WTC11 (cell line): ENCODE data around the gene PCED1A. TPM values are rescaled to one million over a fixed set of nuclear protein-coding genes. Genes with fewer than 3 reads are reported as not detected.

Source experiments
- ATAC-seq: fragments of 200-7000 bp; cut with Tn5 transposase; 2 replicates; pipeline ENCODE4 v1.10.0; 2021; ENCODE audit warnings: mild to moderate bottlenecking, moderate library complexity
- CTCF ChIA-PET: fragments of 300-600 bp; sonication (Branson Sonifier 250); formaldehyde crosslinking; loops from one replicate; lab custom pipeline; 2021; ENCODE audit warnings: antibody characterized with exemption; lab: Charles Lee
- POLR2A ChIA-PET: fragments of 350-600 bp; sonication (Branson Sonifier 250); formaldehyde crosslinking; loops from one replicate; lab custom pipeline; 2021; ENCODE audit warnings: antibody characterized with exemption; lab: Charles Lee
- DNase-seq: peaks from one replicate; pipeline ENCODE4 v3.0.0; 2021; ENCODE audit warnings: low spot score
- H3K27ac Mint-ChIP-seq: 2 replicates; pipeline ENCODE4 v1.8.0; 2021; ENCODE audit warnings: mixed read lengths
- H3K27me3 Mint-ChIP-seq: 2 replicates; pipeline ENCODE4 v1.8.0; 2021; ENCODE audit warnings: low read depth, mild to moderate bottlenecking, moderate library complexity, mixed read lengths
- H3K36me3 Mint-ChIP-seq: 2 replicates; pipeline ENCODE4 v1.8.0; 2021; ENCODE audit warnings: mixed read lengths
- H3K4me1 Mint-ChIP-seq: 2 replicates; pipeline ENCODE4 v1.8.0; 2022; ENCODE audit warnings: mixed read lengths
- H3K4me3 Mint-ChIP-seq: 2 replicates; pipeline ENCODE4 v1.8.0; 2021; ENCODE audit warnings: mild to moderate bottlenecking, moderate library complexity, mixed read lengths
- H3K9me3 Mint-ChIP-seq: 2 replicates; pipeline ENCODE4 v1.8.0; 2021; ENCODE audit warnings: mixed read lengths
- CBFB ChIP-seq: sonication (generic); formaldehyde crosslinking; IDR thresholded peaks from 2 replicates; pipeline ENCODE4 v1.8.1; 2022; ENCODE audit warnings: mild to moderate bottlenecking, low read depth, missing genetic modification reagents
- ETV6 ChIP-seq: sonication (generic); formaldehyde crosslinking; IDR thresholded peaks from 2 replicates; pipeline ENCODE4 v1.8.1; 2022; ENCODE audit warnings: mild to moderate bottlenecking, missing genetic modification reagents
- FOXK1 ChIP-seq: sonication (generic); formaldehyde crosslinking; IDR thresholded peaks from 2 replicates; pipeline ENCODE4 v1.8.0; 2022; ENCODE audit warnings: mild to moderate bottlenecking, moderate library complexity, missing genetic modification reagents
- FOXP1 ChIP-seq: sonication (generic); formaldehyde crosslinking; IDR thresholded peaks from 2 replicates; pipeline ENCODE4 v1.8.0; 2022; ENCODE audit warnings: missing genetic modification reagents, mild to moderate bottlenecking, moderate library complexity, borderline replicate concordance
- IRF1 ChIP-seq: sonication (generic); formaldehyde crosslinking; IDR thresholded peaks from 2 replicates; pipeline ENCODE4 v1.8.0; 2023; ENCODE audit warnings: missing genetic modification reagents
- JUN ChIP-seq: sonication (generic); formaldehyde crosslinking; IDR thresholded peaks from 2 replicates; pipeline ENCODE4 v1.8.0; 2023; ENCODE audit warnings: mild to moderate bottlenecking, missing genetic modification reagents
- MAX ChIP-seq: sonication (generic); formaldehyde crosslinking; IDR thresholded peaks from 2 replicates; pipeline ENCODE4 v1.8.0; 2022; ENCODE audit warnings: mild to moderate bottlenecking, missing genetic modification reagents
- MYBL2 ChIP-seq: sonication (generic); formaldehyde crosslinking; IDR thresholded peaks from 2 replicates; pipeline ENCODE4 v1.8.1; 2023; ENCODE audit warnings: mild to moderate bottlenecking, moderate library complexity, missing genetic modification reagents
- NFYB ChIP-seq: sonication (generic); formaldehyde crosslinking; conservative IDR thresholded peaks from 2 replicates; pipeline ENCODE4 v1.8.0; 2022; ENCODE audit warnings: low read depth, missing genetic modification reagents
- RELA ChIP-seq: sonication (generic); formaldehyde crosslinking; IDR thresholded peaks from 2 replicates; pipeline ENCODE4 v1.8.1; 2022; ENCODE audit warnings: missing genetic modification reagents, mild to moderate bottlenecking, borderline replicate concordance
- SMAD4 ChIP-seq: sonication (generic); formaldehyde crosslinking; IDR thresholded peaks from 2 replicates; pipeline ENCODE4 v1.8.0; 2022; ENCODE audit warnings: mild to moderate bottlenecking, missing genetic modification reagents
- SOX15 ChIP-seq: fragments of 250-450 bp; sonication (Bioruptor Pico); IDR thresholded peaks from 2 replicates; pipeline ENCODE4 v1.9.0; 2021; ENCODE audit warnings: mild to moderate bottlenecking
- TP53 ChIP-seq: sonication (generic); formaldehyde crosslinking; IDR thresholded peaks from 2 replicates; pipeline ENCODE4 v1.8.1; 2023; ENCODE audit warnings: mild to moderate bottlenecking, missing genetic modification reagents
- ZNF423 ChIP-seq: fragments of 250-450 bp; sonication (Bioruptor Pico); IDR thresholded peaks from 2 replicates; pipeline ENCODE4 v2.1.2; 2022; ENCODE audit warnings: mild to moderate bottlenecking, moderate library complexity
- total RNA-seq: library from RNA; stranded (reverse); gene quantifications from 3 replicates; pipeline ENCODE4 v1.2.3, GENCODE V29; 2021
- TF ChIP-seq, protein P1 (sequence below): sonication (generic); formaldehyde crosslinking; IDR thresholded peaks from 2 replicates; pipeline ENCODE4 v1.8.1; 2023; ENCODE audit warnings: mild to moderate bottlenecking, moderate library complexity, missing genetic modification reagents
- TF ChIP-seq, protein P2 (sequence below): fragments of 250-450 bp; sonication (Bioruptor Pico); IDR thresholded peaks from 2 replicates; pipeline ENCODE4 v1.9.0; 2021; ENCODE audit warnings: mild to moderate bottlenecking
- TF ChIP-seq, protein P3 (sequence below): sonication (generic); formaldehyde crosslinking; IDR thresholded peaks from 2 replicates; pipeline ENCODE4 v1.8.1; 2022; ENCODE audit warnings: missing genetic modification reagents, borderline replicate concordance
- TF ChIP-seq, protein P4 (sequence below): sonication (generic); formaldehyde crosslinking; IDR thresholded peaks from 2 replicates; pipeline ENCODE4 v1.8.1; 2023; ENCODE audit warnings: mild to moderate bottlenecking, missing genetic modification reagents

PCED1A gene
- total RNA-seq, 1 experiment from 2014 or later: 19.7 TPM

DNA sequence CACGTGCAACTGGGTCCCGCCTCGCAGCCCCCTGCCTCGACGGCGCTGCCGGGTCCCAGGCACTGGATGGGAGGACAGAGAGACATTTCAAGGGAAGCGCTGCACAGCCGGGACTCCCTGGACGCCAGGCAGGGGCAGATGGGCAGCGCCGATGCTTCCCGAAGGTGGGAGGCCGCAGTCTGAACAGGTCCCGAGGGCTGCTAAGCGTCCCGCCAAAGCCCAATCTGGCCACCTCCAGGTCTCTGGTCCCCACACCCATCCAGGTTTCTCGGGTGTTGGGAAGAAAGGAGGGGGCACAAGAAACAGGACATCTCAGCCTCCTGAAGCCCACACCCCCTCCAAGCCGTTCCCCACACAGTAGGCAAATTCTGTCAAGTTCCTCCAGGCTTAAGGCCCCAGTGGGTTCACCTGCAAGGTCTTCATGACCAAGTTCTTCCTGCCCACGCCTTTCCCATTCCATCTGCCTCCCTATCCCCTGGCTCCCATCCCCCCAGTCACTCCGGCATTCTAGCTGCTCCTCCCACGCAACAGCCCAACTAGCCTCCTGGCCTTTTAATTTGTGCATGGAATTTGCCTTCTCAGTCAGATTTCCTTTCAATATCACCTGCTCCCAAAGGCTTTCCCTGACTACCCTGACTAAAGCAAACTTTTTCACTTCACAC, 34.6 kb downstream of the PCED1A start:
- peaks cover 20% of the 10 kb centered on the region for H3K4me1 Mint-ChIP-seq
- peak; percentile 15 for ATAC-seq
- TF ChIP-seq, protein P1, sequence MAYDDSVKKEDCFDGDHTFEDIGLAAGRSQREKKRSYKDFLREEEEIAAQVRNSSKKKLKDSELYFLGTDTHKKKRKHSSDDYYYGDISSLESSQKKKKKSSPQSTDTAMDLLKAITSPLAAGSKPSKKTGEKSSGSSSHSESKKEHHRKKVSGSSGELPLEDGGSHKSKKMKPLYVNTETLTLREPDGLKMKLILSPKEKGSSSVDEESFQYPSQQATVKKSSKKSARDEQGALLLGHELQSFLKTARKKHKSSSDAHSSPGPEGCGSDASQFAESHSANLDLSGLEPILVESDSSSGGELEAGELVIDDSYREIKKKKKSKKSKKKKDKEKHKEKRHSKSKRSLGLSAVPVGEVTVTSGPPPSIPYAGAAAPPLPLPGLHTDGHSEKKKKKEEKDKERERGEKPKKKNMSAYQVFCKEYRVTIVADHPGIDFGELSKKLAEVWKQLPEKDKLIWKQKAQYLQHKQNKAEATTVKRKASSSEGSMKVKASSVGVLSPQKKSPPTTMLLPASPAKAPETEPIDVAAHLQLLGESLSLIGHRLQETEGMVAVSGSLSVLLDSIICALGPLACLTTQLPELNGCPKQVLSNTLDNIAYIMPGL (CRISPR knock-in tag): no peak
- 0 out of 2 replicates have a peak, but pooled peaks have one; percentile 32 for TF ChIP-seq FOXP1 (CRISPR knock-in tag)
- H3K4me3 Mint-ChIP-seq: peak overlapping the region; percentile 55
- CTCF ChIA-PET: interaction anchor here (1.0 to 1.1 kb wide), 3 partner anchors 11 to 195 kb away, joined by 3 to 5 read pairs (median 3); partner anchors contain the start of gene TMEM239
- H3K27ac Mint-ChIP-seq: no peak overlapping the region
- no peak for DNase-seq
- H3K36me3 Mint-ChIP-seq: no peaks in the 10 kb centered on the region
- peaks cover 94% of the 10 kb centered on the region for H3K27me3 Mint-ChIP-seq
- POLR2A ChIA-PET: no interaction called here
- H3K9me3 Mint-ChIP-seq: peaks cover 4% of the 10 kb centered on the region; the same call in 1 of the 2 replicates

GRCh38 chr20:2804852-2805688, 35.4 kb downstream of the PCED1A start:
- no peaks in the 10 kb centered on the region for H3K36me3 Mint-ChIP-seq
- H3K9me3 Mint-ChIP-seq: 0 out of 2 replicates have a peak, but pooled peaks cover 4% of the 10 kb centered on the region
- peak; percentile 49 for ATAC-seq
- peak; percentile 49 for DNase-seq
- ChIA-PET POLR2A (no interaction called here), CTCF (interaction anchor here (1.0 to 1.8 kb wide), 4 partner anchors 11 to 196 kb away, joined by 3 to 7 read pairs (median 4); partner anchors contain the start of gene TMEM239)
- TF ChIP-seq MYBL2 (no peak), FOXK1 (no peak), RELA (CRISPR knock-in tag) (no peak), TP53 (CRISPR knock-in tag) (no peak), MAX (CRISPR knock-in tag) (0 out of 2 replicates have a peak, but pooled peaks have one; percentile 36), ZNF423 (CRISPR knock-in tag) (no peak), SOX15 (no peak)
- TF ChIP-seq, protein P2, sequence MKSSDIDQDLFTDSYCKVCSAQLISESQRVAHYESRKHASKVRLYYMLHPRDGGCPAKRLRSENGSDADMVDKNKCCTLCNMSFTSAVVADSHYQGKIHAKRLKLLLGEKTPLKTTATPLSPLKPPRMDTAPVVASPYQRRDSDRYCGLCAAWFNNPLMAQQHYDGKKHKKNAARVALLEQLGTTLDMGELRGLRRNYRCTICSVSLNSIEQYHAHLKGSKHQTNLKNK: no peak
- TF ChIP-seq, protein P3, sequence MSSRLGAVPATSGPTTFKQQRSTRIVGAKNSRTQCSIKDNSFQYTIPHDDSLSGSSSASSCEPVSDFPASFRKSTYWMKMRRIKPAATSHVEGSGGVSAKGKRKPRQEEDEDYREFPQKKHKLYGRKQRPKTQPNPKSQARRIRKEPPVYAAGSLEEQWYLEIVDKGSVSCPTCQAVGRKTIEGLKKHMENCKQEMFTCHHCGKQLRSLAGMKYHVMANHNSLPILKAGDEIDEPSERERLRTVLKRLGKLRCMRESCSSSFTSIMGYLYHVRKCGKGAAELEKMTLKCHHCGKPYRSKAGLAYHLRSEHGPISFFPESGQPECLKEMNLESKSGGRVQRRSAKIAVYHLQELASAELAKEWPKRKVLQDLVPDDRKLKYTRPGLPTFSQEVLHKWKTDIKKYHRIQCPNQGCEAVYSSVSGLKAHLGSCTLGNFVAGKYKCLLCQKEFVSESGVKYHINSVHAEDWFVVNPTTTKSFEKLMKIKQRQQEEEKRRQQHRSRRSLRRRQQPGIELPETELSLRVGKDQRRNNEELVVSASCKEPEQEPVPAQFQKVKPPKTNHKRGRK (CRISPR knock-in tag): no peak
- peaks cover 22% of the 10 kb centered on the region for H3K4me1 Mint-ChIP-seq
- H3K4me3 Mint-ChIP-seq: peak overlapping the region; percentile 55
- no peak overlapping the region for H3K27ac Mint-ChIP-seq
- peaks cover 93% of the 10 kb centered on the region for H3K27me3 Mint-ChIP-seq

DNA sequence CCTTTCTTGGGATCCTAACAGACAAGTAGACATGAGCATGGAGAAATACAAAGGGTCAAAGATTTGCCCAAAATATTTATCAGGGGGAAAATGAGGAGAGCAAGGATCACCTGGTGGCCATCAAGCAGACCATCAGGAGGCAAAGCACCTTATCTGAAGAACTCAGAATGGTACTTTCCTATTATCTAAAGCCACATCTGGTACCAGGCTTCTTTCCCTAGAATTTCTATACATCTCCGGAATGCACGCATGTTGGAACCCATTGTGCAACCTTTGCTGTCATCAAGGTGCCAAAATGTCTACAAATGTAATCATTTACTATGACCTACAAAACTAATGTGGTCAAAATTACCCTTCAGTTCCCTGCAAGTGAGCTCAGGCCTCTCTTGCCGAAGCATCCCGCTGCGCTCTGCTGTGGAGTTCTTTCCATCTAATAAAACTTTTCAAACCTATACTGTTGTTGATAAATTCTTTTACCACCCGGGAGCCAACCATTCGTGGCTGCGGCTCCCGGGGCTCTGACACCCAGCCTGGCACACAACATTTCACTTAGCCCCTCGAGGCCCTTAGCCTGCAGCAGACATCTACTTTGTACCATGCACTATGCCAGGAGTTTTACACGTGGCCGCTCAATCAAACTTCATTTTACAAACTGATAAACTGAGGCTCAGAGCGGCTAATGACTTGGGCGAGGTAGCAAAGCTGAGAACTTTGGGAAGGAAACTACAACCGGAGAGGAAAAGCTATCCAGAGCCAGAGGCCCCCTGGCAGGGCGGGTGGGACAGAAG, 36.2 kb downstream of the PCED1A start:
- Mint-ChIP-seq H3K27ac (no peak overlapping the region), H3K27me3 (peaks cover 91% of the 10 kb centered on the region), H3K4me1 (peaks cover 31% of the 10 kb centered on the region), H3K4me3 (peak overlapping the region; percentile 55), H3K9me3 (0 out of 2 replicates have a peak, but pooled peaks cover 4% of the 10 kb centered on the region), H3K36me3 (no peaks in the 10 kb centered on the region)
- ATAC-seq (no peak), DNase-seq (no peak)
- POLR2A ChIA-PET: no interaction called here
- CTCF ChIA-PET: interaction anchor here (1.0 to 1.8 kb wide), 3 partner anchors 12 to 51 kb away, joined by 3 to 7 read pairs (median 5); partner anchors contain the start of gene TMEM239
- TF ChIP-seq SMAD4 (no peak), JUN (CRISPR knock-in tag) (no peak), TP53 (CRISPR knock-in tag) (no peak), CBFB (CRISPR knock-in tag) (no peak), ETV6 (no peak), IRF1 (CRISPR knock-in tag) (no peak), NFYB (CRISPR knock-in tag) (no peak)
- TF ChIP-seq, protein P4, sequence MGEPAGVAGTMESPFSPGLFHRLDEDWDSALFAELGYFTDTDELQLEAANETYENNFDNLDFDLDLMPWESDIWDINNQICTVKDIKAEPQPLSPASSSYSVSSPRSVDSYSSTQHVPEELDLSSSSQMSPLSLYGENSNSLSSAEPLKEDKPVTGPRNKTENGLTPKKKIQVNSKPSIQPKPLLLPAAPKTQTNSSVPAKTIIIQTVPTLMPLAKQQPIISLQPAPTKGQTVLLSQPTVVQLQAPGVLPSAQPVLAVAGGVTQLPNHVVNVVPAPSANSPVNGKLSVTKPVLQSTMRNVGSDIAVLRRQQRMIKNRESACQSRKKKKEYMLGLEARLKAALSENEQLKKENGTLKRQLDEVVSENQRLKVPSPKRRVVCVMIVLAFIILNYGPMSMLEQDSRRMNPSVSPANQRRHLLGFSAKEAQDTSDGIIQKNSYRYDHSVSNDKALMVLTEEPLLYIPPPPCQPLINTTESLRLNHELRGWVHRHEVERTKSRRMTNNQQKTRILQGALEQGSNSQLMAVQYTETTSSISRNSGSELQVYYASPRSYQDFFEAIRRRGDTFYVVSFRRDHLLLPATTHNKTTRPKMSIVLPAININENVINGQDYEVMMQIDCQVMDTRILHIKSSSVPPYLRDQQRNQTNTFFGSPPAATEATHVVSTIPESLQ (CRISPR knock-in tag): no peak
